ENCODE measurements around the gene KRT71. TPM values are rescaled to one million over a fixed set of nuclear protein-coding genes. Genes with fewer than 3 reads are reported as not detected.
"Not testable (repeated sequence)": the region's sequence is repeated elsewhere in the genome, so short reads cannot be mapped to it uniquely, and the experiment has no call there.

Gene KRT71
- total RNA-seq, 4 donors from 2014 or later, result not detected

GRCh38 chr12:52508211-52508610, 44.7 kb downstream of the KRT71 start:
- TF ChIP-seq CTCF (IDR thresholded peaks at IDR 0.05), result no peak
- peak; percentile 34 for ATAC-seq (ENCODE audit: low FRiP score)
- no peak for DNase-seq (ENCODE audit: low spot score)

GRCh38 chr12:52506858-52507715, 45.9 kb downstream of the KRT71 start:
- DNase-seq (ENCODE audit: low spot score), result no peak
- ATAC-seq (ENCODE audit: low FRiP score), result peak; percentile 70
- TF ChIP-seq CTCF (IDR thresholded peaks at IDR 0.05), result no peak

GRCh38 chr12:52502877-52503276, 50.1 kb downstream of the KRT71 start:
- TF ChIP-seq CTCF (IDR thresholded peaks at IDR 0.05), result no peak
- no peak for ATAC-seq (ENCODE audit: low FRiP score)

GRCh38 chr12:52501490-52501889, 51.5 kb downstream of the KRT71 start:
- no peak for ATAC-seq (ENCODE audit: low FRiP score)
- DNase-seq (ENCODE audit: low spot score), result no peak
- TF ChIP-seq CTCF (IDR thresholded peaks at IDR 0.05), result no peak

More at GRCh38 chr12:52502877-52503276, 50.1 kb downstream of the KRT71 start:
- DNase-seq (ENCODE audit: low spot score), result no peak

GRCh38 chr12:52500574-52500973, 52.4 kb downstream of the KRT71 start:
- DNase-seq (ENCODE audit: low spot score); ATAC-seq (ENCODE audit: low FRiP score): not testable (repeated sequence)

- no peak for TF ChIP-seq CTCF (IDR thresholded peaks at IDR 0.05)
- no peak for ATAC-seq (ENCODE audit: low FRiP score)
- DNase-seq (ENCODE audit: low spot score), result no peak
These were observed 53.0 kb downstream of the KRT71 start for GRCh38 chr12:52499806-52500560.

GRCh38 chr12:52498946-52499345, 54.0 kb downstream of the KRT71 start:
- DNase-seq (ENCODE audit: low spot score) (no peak), ATAC-seq (ENCODE audit: low FRiP score) (no peak)
- TF ChIP-seq CTCF (IDR thresholded peaks at IDR 0.05), result no peak

All from omental fat pad (tissue), 4 donors.